Rectal smooth muscle tissue (tissue), 1 donor: Measurements from ENCODE around the gene COPZ1.

Source experiments
- H3K27ac ChIP-seq: one replicate; pipeline ENCODE4 v1.7.0; 2013; ENCODE audit warnings: low read depth, low read length, inconsistent platforms
- H3K27me3 ChIP-seq: one replicate; pipeline ENCODE4 v1.7.0; 2013; ENCODE audit warnings: low read length; ENCODE audit not compliant: control insufficient read depth, insufficient read depth
- H3K36me3 ChIP-seq: one replicate; pipeline ENCODE4 v1.7.0; 2013; ENCODE audit warnings: low read length; ENCODE audit not compliant: control insufficient read depth, insufficient read depth
- H3K4me1 ChIP-seq: one replicate; pipeline ENCODE4 v1.7.0; 2013; ENCODE audit warnings: low read length; ENCODE audit not compliant: control insufficient read depth, insufficient read depth
- H3K4me3 ChIP-seq: one replicate; pipeline ENCODE4 v1.7.0; 2013; ENCODE audit warnings: low read length
- H3K9ac ChIP-seq: one replicate; pipeline ENCODE4 v1.7.0; 2013; ENCODE audit warnings: low read length

The COPZ1 gene

GRCh38 chr12:54285150-54286041 lies 39.5 kb upstream of the COPZ1 start:
- H3K4me1 ChIP-seq, result peaks cover 33% of the 10 kb centered on the region
- no peaks in the 10 kb centered on the region for H3K27me3 ChIP-seq

DNA sequence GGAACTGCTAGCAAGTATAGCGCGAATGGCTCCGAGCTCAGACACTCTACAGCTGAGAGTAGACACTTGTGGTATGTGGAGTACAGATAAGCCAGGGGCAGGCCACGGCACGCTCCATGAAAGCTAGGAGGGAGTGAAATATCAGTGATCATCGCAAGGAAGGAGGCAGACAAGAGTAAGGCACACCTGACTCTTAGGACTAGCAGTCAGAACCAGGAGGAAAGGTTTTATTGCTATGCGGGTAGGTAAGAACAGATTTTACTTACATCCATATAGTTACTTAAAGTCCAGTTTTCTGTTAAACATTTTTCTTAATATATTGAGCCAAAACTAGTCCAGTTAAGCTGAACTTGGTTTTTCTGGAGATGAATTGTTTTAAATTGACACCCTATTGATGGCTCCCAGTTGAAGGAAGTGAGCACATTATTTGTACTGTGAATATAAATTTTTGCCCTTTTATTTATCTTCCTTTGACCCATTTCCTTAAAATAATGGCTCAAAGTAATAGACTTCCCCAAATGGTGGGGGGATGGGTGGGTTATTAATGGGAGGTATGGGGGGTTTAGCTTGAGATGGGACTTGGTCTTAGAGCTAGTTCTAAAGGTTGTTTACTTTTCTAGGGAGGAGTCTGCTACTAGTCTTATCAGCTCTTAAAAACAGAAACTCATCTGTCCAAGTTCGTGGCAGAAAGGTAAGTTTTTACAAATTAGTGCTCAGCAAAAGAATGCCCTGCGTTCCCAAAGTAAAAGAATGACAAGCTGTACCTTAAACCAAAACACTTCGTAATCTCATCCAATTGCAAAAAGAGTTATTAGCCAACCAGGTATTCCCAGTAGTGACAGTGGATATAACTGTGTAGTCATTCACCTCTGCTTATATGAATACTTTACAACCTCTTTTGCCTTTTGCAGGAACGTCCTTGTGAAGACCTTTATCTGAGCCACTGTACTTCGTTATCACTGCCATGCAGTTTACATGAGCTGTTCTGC lies 38.6 kb upstream of the COPZ1 start:
- peaks cover 31% of the 10 kb centered on the region for H3K4me1 ChIP-seq

More at GRCh38 chr12:54285150-54286041, 39.5 kb upstream of the COPZ1 start:
- H3K27ac ChIP-seq, result no peak overlapping the region
- no peak overlapping the region for H3K9ac ChIP-seq
- H3K36me3 ChIP-seq, result peaks cover 32% of the 10 kb centered on the region
- no peak overlapping the region for H3K4me3 ChIP-seq

DNA sequence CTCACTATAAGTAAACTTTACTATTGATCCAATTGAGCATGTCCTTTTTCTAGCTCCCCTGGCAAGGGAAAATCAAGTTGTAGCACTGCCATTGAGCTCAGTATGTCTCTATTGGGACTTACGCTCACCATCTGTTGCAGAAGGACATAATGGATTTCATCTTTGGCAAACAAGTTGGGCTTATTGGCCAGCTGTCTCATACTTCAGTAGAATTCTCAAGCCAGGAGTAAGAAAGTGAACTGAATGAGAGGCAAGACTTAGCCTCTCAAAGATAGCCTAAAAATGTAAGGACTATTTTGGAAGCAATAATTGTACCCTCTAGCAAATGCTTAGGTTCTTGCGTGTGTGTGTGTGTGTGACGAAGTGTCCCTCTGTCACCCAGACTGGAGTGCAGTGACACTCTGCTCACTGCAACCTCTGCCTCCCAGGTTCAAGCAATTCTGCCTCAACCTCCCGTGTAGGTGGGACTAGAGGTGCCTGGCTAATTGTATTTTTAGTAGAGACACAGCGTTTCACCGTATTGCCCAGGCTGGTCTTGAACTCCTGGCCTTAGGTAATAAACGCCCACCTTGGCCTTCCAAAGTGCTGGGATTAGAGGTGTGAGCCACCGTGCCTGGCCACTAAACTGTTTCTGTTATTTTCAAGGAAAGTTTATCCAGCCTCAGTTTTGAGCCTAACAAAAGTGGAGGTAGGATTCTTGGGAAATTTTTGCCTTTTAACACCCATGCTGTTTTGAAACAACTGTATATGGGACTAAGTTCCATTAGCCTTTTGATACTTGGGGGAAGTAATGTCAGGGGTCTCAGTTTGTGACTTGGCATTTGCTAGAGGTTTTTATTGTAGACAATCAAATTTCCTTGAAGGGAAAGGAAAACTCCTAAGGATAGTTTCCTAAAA lies 37.4 kb upstream of the COPZ1 start:
- Histone ChIP-seq H3K9ac (no peak overlapping the region), H3K4me3 (no peak overlapping the region), H3K27ac (no peak overlapping the region), H3K4me1 (peaks cover 19% of the 10 kb centered on the region), H3K27me3 (no peaks in the 10 kb centered on the region), H3K36me3 (peaks cover 28% of the 10 kb centered on the region)

More for the DNA sequence above, 38.6 kb upstream of the COPZ1 start:
- no peak overlapping the region for H3K4me3 ChIP-seq
- H3K9ac ChIP-seq, result no peak overlapping the region
- no peak overlapping the region for H3K27ac ChIP-seq
- peaks cover 32% of the 10 kb centered on the region for H3K36me3 ChIP-seq
- H3K27me3 ChIP-seq, result no peaks in the 10 kb centered on the region

- Histone ChIP-seq H3K27ac (no peak overlapping the region), H3K36me3 (no peaks in the 10 kb centered on the region), H3K4me1 (no peaks in the 10 kb centered on the region), H3K27me3 (no peaks in the 10 kb centered on the region), H3K9ac (no peak overlapping the region), H3K4me3 (no peak overlapping the region)
These were observed 32.6 kb upstream of the COPZ1 start for GRCh38 chr12:54292083-54292930.

GRCh38 chr12:54292931-54293241 lies 32.0 kb upstream of the COPZ1 start:
- no peaks in the 10 kb centered on the region for H3K4me1 ChIP-seq
- H3K27ac ChIP-seq, result no peak overlapping the region

GRCh38 chr12:54294152-54294952 lies 30.6 kb upstream of the COPZ1 start:
- H3K27me3 ChIP-seq, result no peaks in the 10 kb centered on the region
- H3K4me1 ChIP-seq, result no peaks in the 10 kb centered on the region
- H3K9ac ChIP-seq, result no peak overlapping the region
- no peak overlapping the region for H3K4me3 ChIP-seq
- no peaks in the 10 kb centered on the region for H3K36me3 ChIP-seq
- H3K27ac ChIP-seq, result no peak overlapping the region

More at GRCh38 chr12:54292931-54293241, 32.0 kb upstream of the COPZ1 start:
- H3K27me3 ChIP-seq, result no peaks in the 10 kb centered on the region
- H3K4me3 ChIP-seq, result no peak overlapping the region
- H3K9ac ChIP-seq, result no peak overlapping the region
- no peaks in the 10 kb centered on the region for H3K36me3 ChIP-seq

DNA sequence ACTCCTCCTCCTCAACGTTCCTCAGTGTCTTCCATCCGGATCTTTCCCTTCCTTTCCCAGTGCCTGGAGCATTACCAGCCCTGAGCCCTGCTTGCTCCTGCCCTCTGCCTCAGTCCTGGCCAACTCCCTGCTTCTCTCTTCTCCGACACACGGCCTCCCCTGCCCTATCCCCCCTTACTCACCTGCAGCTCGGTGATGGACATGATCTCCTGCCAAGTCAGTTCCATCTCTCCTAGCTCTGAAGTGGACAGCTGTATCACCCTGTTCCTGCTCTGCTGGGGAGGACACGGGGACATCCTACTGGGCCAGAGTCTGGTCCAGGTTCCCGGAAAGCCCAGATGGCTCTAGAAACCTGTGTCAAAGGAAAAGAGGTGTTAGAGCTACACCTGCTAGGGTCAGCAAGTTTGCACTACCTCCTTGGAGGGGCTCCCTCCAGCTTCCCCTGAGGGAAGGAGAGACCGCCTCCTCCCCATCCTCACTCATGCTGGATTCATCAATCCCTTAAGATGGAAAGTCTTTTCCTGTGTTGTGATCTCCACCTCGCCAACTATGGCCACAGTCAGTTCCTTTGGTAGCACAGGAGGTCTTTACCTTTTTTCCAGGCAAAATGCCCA lies 29.9 kb upstream of the COPZ1 start:
- H3K27ac ChIP-seq, result no peak overlapping the region
- no peaks in the 10 kb centered on the region for H3K36me3 ChIP-seq
- no peak overlapping the region for H3K9ac ChIP-seq
- no peaks in the 10 kb centered on the region for H3K4me1 ChIP-seq
- H3K4me3 ChIP-seq, result no peak overlapping the region
- peaks cover 4% of the 10 kb centered on the region for H3K27me3 ChIP-seq

DNA sequence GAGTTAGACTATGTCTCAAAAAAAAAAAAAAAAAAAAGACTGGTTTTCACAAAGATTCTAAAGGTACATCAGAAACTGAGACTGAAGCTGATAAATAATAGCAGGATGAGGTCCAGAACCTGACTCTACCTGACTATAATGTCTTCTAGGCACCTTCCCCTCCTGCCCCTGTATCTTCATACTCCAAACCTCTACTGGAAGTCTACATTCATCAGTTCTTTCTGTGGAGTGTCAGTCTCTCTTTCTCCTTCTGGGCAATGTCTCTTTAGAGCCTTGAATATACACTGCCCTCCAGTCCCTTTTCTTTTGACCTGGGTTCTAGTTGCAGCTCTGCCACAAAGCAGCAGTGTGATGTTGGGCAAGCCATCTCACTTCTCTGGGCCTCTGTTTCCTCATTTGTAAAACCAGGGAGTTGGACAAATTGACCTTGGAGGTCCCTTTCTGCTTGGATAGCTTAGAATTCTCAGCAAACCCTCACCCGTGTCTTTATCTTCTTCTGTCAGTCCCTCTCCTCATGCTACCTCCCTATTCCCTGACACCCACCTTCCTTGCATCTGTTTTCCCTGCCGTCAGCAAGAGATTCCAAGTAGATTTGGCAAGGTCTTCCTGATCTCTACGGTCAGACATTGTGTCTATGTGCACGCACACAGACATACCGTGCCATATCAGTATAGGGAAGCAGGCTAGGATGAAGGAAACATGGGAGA lies 28.4 kb upstream of the COPZ1 start:
- Histone ChIP-seq H3K27ac (no peak overlapping the region), H3K4me1 (no peaks in the 10 kb centered on the region), H3K36me3 (no peaks in the 10 kb centered on the region), H3K9ac (no peak overlapping the region), H3K4me3 (no peak overlapping the region), H3K27me3 (peaks cover 9% of the 10 kb centered on the region)

DNA sequence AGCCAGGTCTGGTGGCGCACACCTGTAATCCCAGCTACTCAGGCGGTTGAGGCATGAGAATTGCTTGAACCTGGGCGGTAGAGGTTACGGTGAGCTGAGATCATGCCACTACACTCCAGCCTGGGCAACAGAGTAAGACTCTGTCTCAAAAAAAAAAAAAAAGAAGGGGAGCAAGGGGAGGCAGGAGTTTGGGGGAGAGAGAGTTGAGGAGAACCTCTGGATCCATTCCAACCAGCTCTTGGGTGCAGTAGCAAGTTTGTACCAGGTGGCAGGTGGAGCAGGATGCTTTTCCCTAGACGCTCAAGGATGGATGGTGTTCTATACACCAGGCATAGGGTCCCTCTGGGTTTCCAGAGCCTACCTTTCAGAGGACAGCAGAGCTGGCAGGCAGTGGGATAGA lies 26.0 kb upstream of the COPZ1 start:
- peaks cover 9% of the 10 kb centered on the region for H3K27me3 ChIP-seq

More for the DNA sequence above, 26.0 kb upstream of the COPZ1 start:
- no peak overlapping the region for H3K27ac ChIP-seq
- no peak overlapping the region for H3K4me3 ChIP-seq
- H3K36me3 ChIP-seq, result no peaks in the 10 kb centered on the region
- no peaks in the 10 kb centered on the region for H3K4me1 ChIP-seq
- no peak overlapping the region for H3K9ac ChIP-seq
